ENCODE measurements around the gene ANKS1A. TPM values are rescaled to one million over a fixed set of nuclear protein-coding genes. Genes with fewer than 3 reads are reported as not detected.

Gene ANKS1A
- total and polyA plus RNA-seq, 7 donors: 3.9 to 12.4 (median 6.1) TPM

DNA sequence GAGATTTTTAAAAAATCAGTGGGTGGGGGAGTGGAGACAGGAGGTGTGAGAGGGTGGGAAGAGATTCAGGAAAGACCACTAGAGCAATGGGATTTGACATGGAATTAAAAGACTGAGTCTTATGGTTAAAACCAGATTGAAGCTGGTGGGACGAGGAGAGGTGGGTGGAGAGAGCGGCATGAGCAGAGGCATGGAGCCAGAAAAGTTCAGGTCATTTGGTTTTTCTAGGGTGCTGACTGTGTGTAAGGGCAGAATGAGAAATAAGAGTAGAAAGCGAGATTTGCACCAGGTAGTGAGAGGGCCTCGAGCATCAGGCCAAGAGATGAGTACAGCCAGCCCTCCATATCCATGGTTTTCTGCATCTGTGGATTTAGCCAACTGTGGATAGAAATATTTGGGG, 130.8 kb downstream of the ANKS1A start:
- TF ChIP-seq, protein P1, sequence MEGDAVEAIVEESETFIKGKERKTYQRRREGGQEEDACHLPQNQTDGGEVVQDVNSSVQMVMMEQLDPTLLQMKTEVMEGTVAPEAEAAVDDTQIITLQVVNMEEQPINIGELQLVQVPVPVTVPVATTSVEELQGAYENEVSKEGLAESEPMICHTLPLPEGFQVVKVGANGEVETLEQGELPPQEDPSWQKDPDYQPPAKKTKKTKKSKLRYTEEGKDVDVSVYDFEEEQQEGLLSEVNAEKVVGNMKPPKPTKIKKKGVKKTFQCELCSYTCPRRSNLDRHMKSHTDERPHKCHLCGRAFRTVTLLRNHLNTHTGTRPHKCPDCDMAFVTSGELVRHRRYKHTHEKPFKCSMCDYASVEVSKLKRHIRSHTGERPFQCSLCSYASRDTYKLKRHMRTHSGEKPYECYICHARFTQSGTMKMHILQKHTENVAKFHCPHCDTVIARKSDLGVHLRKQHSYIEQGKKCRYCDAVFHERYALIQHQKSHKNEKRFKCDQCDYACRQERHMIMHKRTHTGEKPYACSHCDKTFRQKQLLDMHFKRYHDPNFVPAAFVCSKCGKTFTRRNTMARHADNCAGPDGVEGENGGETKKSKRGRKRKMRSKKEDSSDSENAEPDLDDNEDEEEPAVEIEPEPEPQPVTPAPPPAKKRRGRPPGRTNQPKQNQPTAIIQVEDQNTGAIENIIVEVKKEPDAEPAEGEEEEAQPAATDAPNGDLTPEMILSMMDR (IDR thresholded peaks at IDR 0.05): no peak
- intact Hi-C loops (cut with DNase I): no loop called here
- WGBS, 3 donors: 80 to 95% (median 92%) methylated on average over 4 of the region's 4 CpGs
- no peak for ATAC-seq
- peaks cover 68% of the 10 kb centered on the region for H3K4me1 ChIP-seq
- no peak for DNase-seq
- peaks cover 0 to 3% of the 10 kb centered on the region in 2 donors for H3K36me3 ChIP-seq (ENCODE audit: insufficient read depth in 1 of 2, low read depth in 1 of 2)
- no peak overlapping the region for H3K27ac ChIP-seq
- peak overlapping the region; percentile 70 for H3K4me3 ChIP-seq
- no peaks in the 10 kb centered on the region for H3K9me3 ChIP-seq
- no peaks in the 10 kb centered on the region for H3K27me3 ChIP-seq (ENCODE audit: insufficient read depth in 3 of 3, low read length in 2 of 3)

DNA sequence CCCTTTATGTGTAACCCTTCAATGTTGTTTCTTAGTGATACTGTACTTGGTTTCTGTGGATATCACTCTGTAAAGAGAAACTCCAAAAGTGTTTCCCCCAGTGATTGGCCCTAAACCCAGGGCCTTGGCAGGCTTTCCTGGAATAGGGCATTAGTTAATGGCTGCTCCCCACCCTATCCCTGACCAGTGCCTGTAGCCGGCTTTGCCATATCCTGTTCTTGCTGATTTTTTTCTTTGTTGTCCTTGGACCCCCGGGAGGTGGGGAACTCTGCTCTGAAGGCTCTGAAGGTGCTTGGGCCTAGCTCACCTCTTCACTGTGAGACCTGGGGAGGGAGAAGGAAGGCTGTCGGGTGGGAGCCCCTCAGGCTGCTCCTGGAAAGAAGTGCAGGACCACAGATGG, 131.9 kb downstream of the ANKS1A start:
- Histone ChIP-seq H3K36me3 (ENCODE audit: insufficient read depth in 1 of 2, low read depth in 1 of 2) (peaks cover 0 to 3% of the 10 kb centered on the region in 2 donors), H3K4me1 (peaks cover 75% of the 10 kb centered on the region), H3K27ac (peak overlapping the region; percentile 39), H3K9me3 (no peaks in the 10 kb centered on the region), H3K4me3 (peak overlapping the region; percentile 6), H3K27me3 (ENCODE audit: insufficient read depth in 3 of 3, low read length in 2 of 3) (no peaks in the 10 kb centered on the region)
- intact Hi-C loops (cut with DNase I): no loop called here
- 11 to 37% (median 34%) methylated on average over 2 to 3 of the region's 3 CpGs for WGBS, 3 donors
- peak in 1 of 2 donors; percentile 41 for DNase-seq
- ATAC-seq: no peak
- TF ChIP-seq, protein P1 (IDR thresholded peaks at IDR 0.05): no peak

DNA sequence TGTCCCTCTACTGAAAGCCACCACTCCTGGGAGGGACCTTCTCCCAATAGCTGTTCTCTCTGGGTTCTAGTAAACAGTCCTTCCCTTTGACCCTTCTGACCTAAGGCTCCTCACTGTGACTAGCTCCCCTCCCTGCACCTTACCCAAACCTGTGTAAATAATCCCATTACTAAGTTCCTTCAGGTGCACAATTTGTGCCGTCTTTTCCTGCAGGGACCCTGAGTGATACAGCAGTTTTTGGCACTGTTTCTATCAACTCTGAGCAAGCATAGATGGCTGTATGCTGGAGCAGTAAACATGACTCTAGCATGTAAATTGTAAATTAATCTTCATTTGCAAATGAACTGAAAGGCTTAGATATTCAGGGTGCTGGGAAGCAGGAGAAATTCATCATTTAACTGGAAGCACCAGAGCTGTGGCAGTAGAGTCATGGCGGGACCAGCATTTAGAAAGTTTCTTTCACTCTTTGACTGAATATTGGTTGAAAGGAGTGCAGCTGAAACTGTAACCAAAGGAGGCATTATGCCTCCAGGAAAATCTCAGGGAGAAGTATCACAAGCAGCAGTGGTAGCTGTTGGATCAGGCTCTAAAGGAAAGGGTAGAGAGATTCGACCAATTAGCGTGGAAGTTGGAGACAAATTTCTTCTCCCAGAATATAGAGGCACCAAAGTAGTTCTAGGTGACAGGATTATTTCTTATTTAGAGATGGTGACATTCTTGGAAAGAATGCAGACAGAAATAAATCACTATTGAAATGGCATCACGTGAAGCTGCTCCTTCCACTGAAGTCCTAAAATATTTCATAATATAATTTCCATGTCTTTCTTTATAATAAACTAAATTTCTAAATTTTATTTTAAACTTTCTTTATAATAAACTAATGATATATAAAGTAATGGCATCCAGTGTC, 134.3 kb downstream of the ANKS1A start:
- intact Hi-C loops (cut with DNase I): no loop called here
- ATAC-seq (peak in 3 of 4 donors; percentile 23 to 72 (median 51)), DNase-seq (no peak)
- TF ChIP-seq, protein P1 (IDR thresholded peaks at IDR 0.05): no peak
- Histone ChIP-seq H3K36me3 (ENCODE audit: insufficient read depth in 1 of 2, low read depth in 1 of 2) (peaks cover 0 to 7% of the 10 kb centered on the region in 2 donors), H3K9me3 (no peaks in the 10 kb centered on the region), H3K27ac (peak overlapping the region; percentile 60), H3K4me1 (peaks cover 59% of the 10 kb centered on the region), H3K27me3 (ENCODE audit: insufficient read depth in 3 of 3, low read length in 2 of 3) (no peaks in the 10 kb centered on the region), H3K4me3 (no peak overlapping the region)
- 47 to 65% (median 50%) methylated on average over 5 of the region's 5 CpGs for WGBS, 3 donors

DNA sequence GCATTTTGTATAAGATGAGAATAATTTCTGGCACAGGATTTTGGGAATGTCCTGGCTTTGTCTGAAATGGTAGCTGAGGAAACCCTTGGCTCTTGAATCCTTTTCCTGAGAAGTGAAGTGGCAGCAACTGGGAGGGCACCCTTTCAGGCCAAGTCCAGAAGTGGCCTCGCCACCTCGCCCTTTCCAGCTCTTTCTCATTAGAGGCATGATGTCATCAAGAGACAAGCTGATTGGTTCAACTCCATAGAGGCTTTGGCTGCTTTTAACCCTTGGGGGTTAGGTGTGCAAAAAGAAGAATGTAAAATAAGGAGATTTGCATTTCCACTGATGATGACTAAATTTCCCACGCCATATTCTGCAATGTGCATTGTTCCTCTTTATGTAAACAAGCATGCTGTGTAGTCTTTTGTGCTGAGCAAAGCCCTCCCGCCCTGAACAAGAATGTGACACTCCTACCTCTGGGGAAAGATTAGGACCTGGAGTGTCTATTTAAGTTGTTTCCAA, 135.5 kb downstream of the ANKS1A start:
- DNase-seq (peak; percentile 33 to 69), ATAC-seq (peak; percentile 77 to 95 (median 92))
- Histone ChIP-seq H3K4me1 (peaks cover 53% of the 10 kb centered on the region), H3K4me3 (no peak overlapping the region), H3K27me3 (ENCODE audit: insufficient read depth in 3 of 3, low read length in 2 of 3) (no peaks in the 10 kb centered on the region), H3K36me3 (ENCODE audit: insufficient read depth in 1 of 2, low read depth in 1 of 2) (peaks cover 0 to 5% of the 10 kb centered on the region in 2 donors), H3K27ac (peak overlapping the region; percentile 60), H3K9me3 (no peaks in the 10 kb centered on the region)
- WGBS, 3 donors: 16 to 23% (median 22%) methylated on average over 4 of the region's 4 CpGs
- intact Hi-C loops (cut with DNase I): no loop called here
- TF ChIP-seq, protein P1 (IDR thresholded peaks at IDR 0.05): no peak
